Vagina (tissue), 2 donors: ENCODE results near the gene TSPAN9. TPM values are rescaled to one million over a fixed set of nuclear protein-coding genes. Genes with fewer than 3 reads are reported as not detected.

Source experiments
- DNase-seq, 2 donors: peaks; one replicate each; pipeline ENCODE4 v3.0.0-alpha.2; 2017; ENCODE audit errors: extremely low spot score in 2 of 2
- H3K27ac ChIP-seq: fragments of 200-600 bp; sonication (generic); one replicate; pipeline ENCODE4 v1.5.1; 2019
- H3K27me3 ChIP-seq: fragments of 200-600 bp; sonication (generic); one replicate; pipeline ENCODE4 v1.5.1; 2019
- H3K36me3 ChIP-seq, 2 donors: fragments of 200-600 bp; sonication (generic); one replicate each; pipeline ENCODE4 v1.5.1; 2017 to 2019
- H3K4me1 ChIP-seq: fragments of 200-600 bp; sonication (generic); one replicate; pipeline ENCODE4 v1.5.1; 2019
- H3K4me3 ChIP-seq, 2 donors: fragments of 200-600 bp; sonication (generic); 1 replicate in 1 of 2; 2 replicates in 1 of 2; pipeline ENCODE4 v1.5.1; 2016 to 2019
- H3K9me3 ChIP-seq: fragments of 200-600 bp; sonication (generic); one replicate; pipeline ENCODE4 v1.5.1; 2019
- POLR2A ChIP-seq, 2 donors: fragments of 450-650 bp; IDR thresholded peaks; one replicate each; pipeline ENCODE4 v1.6.1; 2017; ENCODE audit warnings: antibody characterized with exemption in 2 of 2, mild to moderate bottlenecking in 2 of 2, moderate library complexity in 2 of 2
- POLR2AphosphoS5 ChIP-seq, 2 donors: sonication (generic); formaldehyde crosslinking; IDR thresholded peaks; one replicate each; pipeline ENCODE4 v1.9.0; 2017; ENCODE audit warnings: antibody characterized with exemption in 2 of 2, mild to moderate bottlenecking in 2 of 2, low read depth in 1 of 2; ENCODE audit not compliant: insufficient read depth in 1 of 2
- intact Hi-C: fragments of 100-400 bp; cut with DNase I; formaldehyde crosslinking; loops from one replicate; pipeline ENCODE4 v1.15.1; 2023
- total RNA-seq: library from RNA; depleted of rRNA; stranded (reverse); fragments of >200 nt; gene quantifications from one replicate; pipeline ENCODE4 v1.2.3, GENCODE V29; 2016
- TF ChIP-seq, protein P1 (sequence below), 3 experiments: fragments of 450-650 bp in 2 of 3; fragments of 200-600 bp in 1 of 3; sonication (generic) in 1 of 3; IDR thresholded peaks; one replicate each; pipeline ENCODE4 v1.5.1; 2017 to 2019; ENCODE audit warnings: antibody characterized with exemption in 3 of 3, mild to moderate bottlenecking in 2 of 3, moderate library complexity in 2 of 3

TSPAN9 gene
- total RNA-seq, 1 donor from 2014 or later = 32.2 TPM

DNA sequence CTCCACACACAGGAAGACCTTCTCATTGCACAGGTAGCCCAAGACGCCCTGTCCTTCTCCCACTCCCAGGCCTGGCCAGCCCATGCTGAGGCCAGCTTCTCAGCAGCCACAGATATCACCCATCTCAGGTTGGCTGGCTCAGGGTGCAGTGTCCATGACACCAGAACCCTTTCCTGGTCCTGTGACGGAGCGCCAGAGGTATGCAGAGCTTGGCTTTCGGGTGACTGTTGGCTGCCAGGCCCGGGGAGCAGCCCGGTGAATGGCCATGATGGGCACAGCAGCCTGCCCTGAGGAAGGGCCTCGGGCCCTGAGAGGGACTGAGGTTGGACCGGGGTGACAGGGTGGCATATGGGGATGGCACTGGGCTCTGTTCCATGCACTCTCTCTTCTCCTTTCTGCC is 173.4 kb downstream of the TSPAN9 start:
- no peak for DNase-seq
- no peak overlapping the region for H3K4me3 ChIP-seq
- H3K36me3 ChIP-seq = no peaks in the 10 kb centered on the region
- H3K4me1 ChIP-seq = peaks cover 37% of the 10 kb centered on the region
- no peak overlapping the region for H3K27ac ChIP-seq
- intact Hi-C loops = loop anchor here (5.0 kb wide), 1 partner anchor 33 kb away; no protein-coding TSS in a partner anchor
- H3K9me3 ChIP-seq = no peaks in the 10 kb centered on the region
- no peaks in the 10 kb centered on the region for H3K27me3 ChIP-seq
- TF ChIP-seq, protein P1, sequence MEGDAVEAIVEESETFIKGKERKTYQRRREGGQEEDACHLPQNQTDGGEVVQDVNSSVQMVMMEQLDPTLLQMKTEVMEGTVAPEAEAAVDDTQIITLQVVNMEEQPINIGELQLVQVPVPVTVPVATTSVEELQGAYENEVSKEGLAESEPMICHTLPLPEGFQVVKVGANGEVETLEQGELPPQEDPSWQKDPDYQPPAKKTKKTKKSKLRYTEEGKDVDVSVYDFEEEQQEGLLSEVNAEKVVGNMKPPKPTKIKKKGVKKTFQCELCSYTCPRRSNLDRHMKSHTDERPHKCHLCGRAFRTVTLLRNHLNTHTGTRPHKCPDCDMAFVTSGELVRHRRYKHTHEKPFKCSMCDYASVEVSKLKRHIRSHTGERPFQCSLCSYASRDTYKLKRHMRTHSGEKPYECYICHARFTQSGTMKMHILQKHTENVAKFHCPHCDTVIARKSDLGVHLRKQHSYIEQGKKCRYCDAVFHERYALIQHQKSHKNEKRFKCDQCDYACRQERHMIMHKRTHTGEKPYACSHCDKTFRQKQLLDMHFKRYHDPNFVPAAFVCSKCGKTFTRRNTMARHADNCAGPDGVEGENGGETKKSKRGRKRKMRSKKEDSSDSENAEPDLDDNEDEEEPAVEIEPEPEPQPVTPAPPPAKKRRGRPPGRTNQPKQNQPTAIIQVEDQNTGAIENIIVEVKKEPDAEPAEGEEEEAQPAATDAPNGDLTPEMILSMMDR (IDR thresholded peaks at IDR 0.05) = no peak
- TF ChIP-seq POLR2A (IDR thresholded peaks at IDR 0.05) = no peak
- no peak for TF ChIP-seq POLR2AphosphoS5 (IDR thresholded peaks at IDR 0.05; ENCODE audit: insufficient read depth in 1 of 2, low read depth in 1 of 2)

DNA sequence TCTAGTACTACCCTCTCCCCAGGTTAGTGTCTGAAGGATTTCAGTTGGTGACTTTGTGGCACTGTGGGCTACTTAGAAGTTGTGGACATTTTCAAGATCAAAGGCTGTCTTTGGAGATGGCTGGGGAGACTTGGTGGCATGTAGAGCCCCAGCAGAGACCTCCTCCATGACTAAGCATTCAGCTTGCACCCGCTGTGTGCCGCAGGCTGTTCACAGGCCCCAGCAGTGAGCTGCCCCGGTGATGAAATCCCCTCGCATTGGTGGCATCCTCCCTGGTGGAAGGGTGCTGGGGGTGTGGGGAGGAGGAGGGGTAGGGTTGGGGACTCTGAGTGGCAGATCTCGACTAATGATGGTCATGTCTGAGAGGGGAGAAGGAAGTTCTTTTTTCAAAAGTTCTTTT is 173.9 kb downstream of the TSPAN9 start:
- DNase-seq = no peak
- intact Hi-C loops = loop anchor here (5.0 kb wide), 1 partner anchor 34 kb away; no protein-coding TSS in a partner anchor
- H3K36me3 ChIP-seq = no peaks in the 10 kb centered on the region
- H3K27me3 ChIP-seq = no peaks in the 10 kb centered on the region
- no peak for TF ChIP-seq POLR2AphosphoS5 (IDR thresholded peaks at IDR 0.05; ENCODE audit: insufficient read depth in 1 of 2, low read depth in 1 of 2)
- no peak for TF ChIP-seq POLR2A (IDR thresholded peaks at IDR 0.05)
- TF ChIP-seq, protein P1 (IDR thresholded peaks at IDR 0.05) = no peak
- H3K4me1 ChIP-seq = peaks cover 37% of the 10 kb centered on the region
- no peaks in the 10 kb centered on the region for H3K9me3 ChIP-seq
- H3K27ac ChIP-seq = no peak overlapping the region
- no peak overlapping the region for H3K4me3 ChIP-seq

DNA sequence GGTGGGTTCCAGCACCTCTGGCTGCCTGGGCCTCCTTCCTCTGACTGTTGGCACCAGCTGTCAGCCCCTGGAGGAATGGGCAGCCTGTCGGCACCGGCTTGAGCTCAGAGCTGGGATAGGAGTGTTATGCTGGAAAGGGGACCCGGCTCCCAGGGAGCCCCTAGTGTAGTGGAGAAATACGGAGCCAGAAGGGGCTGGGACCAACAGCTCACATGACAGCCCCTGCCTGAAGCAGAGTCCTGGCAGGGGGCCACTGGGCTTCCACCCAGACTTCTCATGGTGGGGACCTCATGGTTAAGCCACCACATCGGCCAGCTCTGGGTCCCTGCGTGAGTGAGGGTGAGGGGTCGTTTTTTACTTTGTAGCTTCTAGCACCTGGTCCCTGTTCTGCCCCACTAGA is 174.5 kb downstream of the TSPAN9 start:
- H3K27ac ChIP-seq = peak overlapping the region; percentile 79
- H3K4me1 ChIP-seq = peaks cover 32% of the 10 kb centered on the region

DNA sequence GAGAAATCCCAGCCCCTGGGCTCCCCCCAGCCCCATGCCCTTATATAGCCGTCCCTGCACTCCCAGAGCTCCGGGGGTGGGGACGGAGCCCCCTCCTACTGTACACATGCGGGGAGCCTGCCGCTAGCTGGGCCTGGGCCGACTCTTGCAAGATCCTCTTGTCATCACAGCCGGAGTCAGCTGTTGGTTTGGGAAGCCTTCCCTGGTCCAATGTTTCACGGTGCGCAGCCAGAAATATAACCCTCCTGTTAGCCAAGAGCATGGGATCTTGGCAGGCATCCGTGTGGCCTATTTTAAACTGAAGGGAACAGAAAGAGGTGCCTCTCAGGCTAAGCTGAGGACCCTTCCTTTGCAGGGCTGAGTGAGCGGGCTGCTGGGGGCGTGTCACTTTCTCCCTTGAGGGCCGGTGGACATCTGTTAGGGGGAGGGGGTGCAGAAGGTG is 175.3 kb downstream of the TSPAN9 start:
- H3K4me1 ChIP-seq = peaks cover 29% of the 10 kb centered on the region
- peak overlapping the region; percentile 79 for H3K27ac ChIP-seq
- TF ChIP-seq, protein P1 (IDR thresholded peaks at IDR 0.05) = no peak
- TF ChIP-seq POLR2AphosphoS5 (IDR thresholded peaks at IDR 0.05; ENCODE audit: insufficient read depth in 1 of 2, low read depth in 1 of 2) (peak; percentile 82 to 85), POLR2A (IDR thresholded peaks at IDR 0.05) (no peak)
- no peaks in the 10 kb centered on the region for H3K9me3 ChIP-seq
- intact Hi-C loops = loop anchor here (5.0 kb wide), 1 partner anchor 35 kb away; no protein-coding TSS in a partner anchor
- peak in 1 of 2 donors; percentile 93 for DNase-seq
- no peaks in the 10 kb centered on the region for H3K27me3 ChIP-seq
- no peak overlapping the region for H3K4me3 ChIP-seq
- no peaks in the 10 kb centered on the region for H3K36me3 ChIP-seq

More for the DNA sequence above, 174.5 kb downstream of the TSPAN9 start:
- Histone ChIP-seq H3K4me3 (no peak overlapping the region), H3K27me3 (no peaks in the 10 kb centered on the region), H3K9me3 (no peaks in the 10 kb centered on the region), H3K36me3 (no peaks in the 10 kb centered on the region)
- DNase-seq = no peak
- TF ChIP-seq POLR2A (IDR thresholded peaks at IDR 0.05) (no peak), POLR2AphosphoS5 (IDR thresholded peaks at IDR 0.05; ENCODE audit: insufficient read depth in 1 of 2, low read depth in 1 of 2) (no peak)
- TF ChIP-seq, protein P1 (IDR thresholded peaks at IDR 0.05) = no peak
- intact Hi-C loops = loop anchor here (5.0 kb wide), 1 partner anchor 34 kb away; no protein-coding TSS in a partner anchor

DNA sequence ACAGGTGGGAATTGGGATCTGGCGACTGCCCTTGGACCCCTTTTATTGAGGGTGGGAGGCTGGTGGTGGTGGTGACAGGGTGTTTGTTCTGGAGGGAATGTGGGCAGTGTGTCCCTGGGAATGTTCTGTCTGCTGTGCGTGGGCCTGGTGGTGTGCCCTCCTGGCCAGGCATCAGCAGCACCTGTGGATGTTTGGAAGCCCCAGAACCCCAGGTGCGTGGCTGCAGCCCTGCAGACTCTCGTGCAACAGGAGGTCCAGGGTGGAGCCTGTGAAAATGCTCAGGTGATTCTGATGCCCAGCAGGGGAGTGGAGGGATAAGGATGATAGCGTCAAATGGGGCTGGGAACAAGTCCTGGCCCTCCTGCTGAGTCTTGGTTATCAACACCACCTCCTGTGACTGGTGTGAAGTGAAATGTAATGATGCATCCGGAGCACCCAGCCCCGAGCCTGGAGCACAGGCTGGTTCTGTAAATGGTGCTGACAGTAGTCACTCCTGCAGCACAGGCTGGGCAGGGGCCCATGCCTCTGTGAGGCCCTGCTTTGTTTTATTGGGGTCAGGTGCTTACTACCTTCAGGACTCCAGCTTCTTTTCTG is 176.6 kb downstream of the TSPAN9 start:
- Histone ChIP-seq H3K4me3 (no peak overlapping the region), H3K27ac (peak overlapping the region; percentile 79), H3K36me3 (no peaks in the 10 kb centered on the region), H3K27me3 (no peaks in the 10 kb centered on the region), H3K4me1 (peaks cover 29% of the 10 kb centered on the region), H3K9me3 (no peaks in the 10 kb centered on the region)
- TF ChIP-seq, protein P1 (IDR thresholded peaks at IDR 0.05) = no peak
- TF ChIP-seq POLR2AphosphoS5 (IDR thresholded peaks at IDR 0.05; ENCODE audit: insufficient read depth in 1 of 2, low read depth in 1 of 2) = no peak
- no peak for TF ChIP-seq POLR2A (IDR thresholded peaks at IDR 0.05)
- intact Hi-C loops = loop anchor here (5.0 kb wide), 1 partner anchor 36 kb away; no protein-coding TSS in a partner anchor
- no peak for DNase-seq
